ENCODE results near the gene TRDMT1. TPM values are rescaled to one million over a fixed set of nuclear protein-coding genes. Genes with fewer than 3 reads are reported as not detected.

The TRDMT1 gene
- total RNA-seq, 1 donor from 2014 or later = 5.9 TPM

DNA sequence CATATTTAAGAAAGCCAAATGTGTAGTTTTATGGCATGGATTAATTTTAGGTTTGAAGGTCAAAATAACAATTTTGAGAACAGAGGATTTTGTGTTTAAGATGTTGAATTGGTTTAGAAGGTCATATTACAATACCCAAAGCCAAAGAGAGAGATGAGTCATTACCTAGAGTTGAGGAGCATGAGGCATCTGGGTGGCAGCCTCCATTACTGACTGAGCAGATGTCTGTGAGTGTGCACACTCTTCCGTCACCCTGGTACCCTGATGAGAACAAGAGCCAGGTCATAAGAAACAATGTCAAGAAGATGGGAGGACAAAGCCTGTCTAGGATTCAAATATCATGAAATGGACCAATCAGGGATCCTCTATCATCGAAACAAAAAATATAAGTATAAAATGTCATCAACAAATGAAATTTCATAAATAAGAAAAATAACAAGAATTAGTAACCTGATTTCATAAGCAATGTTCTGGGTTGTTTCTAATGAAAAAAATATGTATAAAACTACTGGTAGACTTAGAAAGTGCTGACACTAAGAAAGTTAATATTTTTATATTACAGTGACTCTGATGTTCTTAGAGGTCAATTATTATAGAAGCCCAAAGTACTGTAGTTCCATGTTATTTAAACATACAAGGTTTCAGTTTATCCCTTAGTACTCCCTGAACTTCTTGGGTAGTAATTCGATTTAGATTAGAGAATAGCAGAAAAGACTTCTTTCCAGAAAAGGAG is 91.8 kb downstream of the TRDMT1 start:
- Mint-ChIP-seq H3K4me1 (ENCODE audit: low read depth, unreplicated experiment) (peaks cover 10% of the 10 kb centered on the region), H3K9me3 (ENCODE audit: unreplicated experiment) (no peaks in the 10 kb centered on the region), H3K4me3 (ENCODE audit: unreplicated experiment) (no peak overlapping the region), H3K36me3 (ENCODE audit: low read depth, unreplicated experiment) (no peaks in the 10 kb centered on the region), H3K27ac (ENCODE audit: unreplicated experiment) (peak overlapping the region; percentile 77), H3K27me3 (ENCODE audit: low read depth, unreplicated experiment) (no peaks in the 10 kb centered on the region)
- H3K36me3 ChIP-seq (ENCODE audit: insufficient read depth, low read length) = no peaks in the 10 kb centered on the region
- no peaks in the 10 kb centered on the region for H4K20me1 ChIP-seq (ENCODE audit: insufficient read depth, low read length)
- H3K27ac ChIP-seq (ENCODE audit: low read depth, low read length) = no peak overlapping the region
- no peak for TF ChIP-seq CTCF (IDR thresholded peaks at IDR 0.05; ENCODE audit: insufficient read depth, low read depth, low read length)
- DNase-seq (ENCODE audit: low read depth) = peak; percentile 76
- H3K9me3 ChIP-seq (ENCODE audit: insufficient read depth, low read depth, low read length) = no peaks in the 10 kb centered on the region
- H3K9ac ChIP-seq (ENCODE audit: low read length) = no peak overlapping the region
- H3K4me3 ChIP-seq (ENCODE audit: insufficient read depth, low read depth, low read length) = no peak overlapping the region
- no peaks in the 10 kb centered on the region for H3K79me2 ChIP-seq (ENCODE audit: insufficient read depth, low read length)
- H2AFZ ChIP-seq (ENCODE audit: low read depth, low read length) = no peak overlapping the region
- H3K4me1 ChIP-seq (ENCODE audit: insufficient read depth, low read length) = peaks cover 6% of the 10 kb centered on the region
- FAIRE-seq = peak; percentile 60
- peak overlapping the region; percentile 20 for H3K4me2 ChIP-seq (ENCODE audit: low read length)
- no peaks in the 10 kb centered on the region for H3K27me3 ChIP-seq (ENCODE audit: insufficient read depth, low read length)

- TF ChIP-seq EZH2 (IDR thresholded peaks at IDR 0.05; ENCODE audit: insufficient read depth, low read length) (no peak), CTCF (IDR thresholded peaks at IDR 0.05; ENCODE audit: insufficient read depth, low read depth, low read length) (no peak)
- H3K4me1 Mint-ChIP-seq (ENCODE audit: low read depth, unreplicated experiment) = peaks cover 10% of the 10 kb centered on the region
- H3K27me3 Mint-ChIP-seq (ENCODE audit: low read depth, unreplicated experiment) = no peaks in the 10 kb centered on the region
- Histone ChIP-seq H3K27ac (ENCODE audit: low read depth, low read length) (no peak overlapping the region), H3K79me2 (ENCODE audit: insufficient read depth, low read length) (no peaks in the 10 kb centered on the region), H3K9ac (ENCODE audit: low read length) (no peak overlapping the region), H2AFZ (ENCODE audit: low read depth, low read length) (no peak overlapping the region), H3K36me3 (ENCODE audit: insufficient read depth, low read length) (no peaks in the 10 kb centered on the region), H3K27me3 (ENCODE audit: insufficient read depth, low read length) (no peaks in the 10 kb centered on the region), H4K20me1 (ENCODE audit: insufficient read depth, low read length) (no peaks in the 10 kb centered on the region), H3K4me3 (ENCODE audit: insufficient read depth, low read depth, low read length) (no peak overlapping the region), H3K4me2 (ENCODE audit: low read length) (peak overlapping the region; percentile 20), H3K4me1 (ENCODE audit: insufficient read depth, low read length) (peaks cover 6% of the 10 kb centered on the region), H3K9me3 (ENCODE audit: insufficient read depth, low read depth, low read length) (no peaks in the 10 kb centered on the region)
- no peaks in the 10 kb centered on the region for H3K36me3 Mint-ChIP-seq (ENCODE audit: low read depth, unreplicated experiment)
- FAIRE-seq = no peak
- H3K27ac Mint-ChIP-seq (ENCODE audit: unreplicated experiment) = peak overlapping the region; percentile 77
- H3K4me3 Mint-ChIP-seq (ENCODE audit: unreplicated experiment) = no peak overlapping the region
- H3K9me3 Mint-ChIP-seq (ENCODE audit: unreplicated experiment) = no peaks in the 10 kb centered on the region
- DNase-seq (ENCODE audit: low read depth) = no peak
Measured at GRCh38 chr10:17109046-17109445, 92.4 kb downstream of the TRDMT1 start.

DNA sequence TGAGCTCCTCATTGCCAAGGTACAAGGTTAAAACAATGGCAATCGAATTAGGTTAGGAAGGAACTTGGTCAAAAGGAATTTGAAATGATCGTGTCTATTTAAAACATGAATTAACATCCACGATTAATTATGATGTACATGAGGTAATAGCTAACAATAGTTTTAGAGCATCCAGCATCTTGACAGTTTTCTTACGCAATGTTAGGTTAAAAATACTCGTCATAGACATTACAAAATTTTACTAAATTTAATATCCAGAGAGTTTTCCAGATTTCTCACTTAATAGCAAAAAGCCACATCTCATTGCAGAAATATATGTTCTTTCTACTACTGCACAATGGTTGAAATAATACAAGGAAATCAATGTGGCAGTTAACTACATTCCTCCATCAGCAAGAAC is 94.5 kb downstream of the TRDMT1 start:
- Histone ChIP-seq H3K79me2 (ENCODE audit: insufficient read depth, low read length) (no peaks in the 10 kb centered on the region), H3K27me3 (ENCODE audit: insufficient read depth, low read length) (no peaks in the 10 kb centered on the region), H3K4me1 (ENCODE audit: insufficient read depth, low read length) (peaks cover 6% of the 10 kb centered on the region), H3K9me3 (ENCODE audit: insufficient read depth, low read depth, low read length) (no peaks in the 10 kb centered on the region), H3K36me3 (ENCODE audit: insufficient read depth, low read length) (no peaks in the 10 kb centered on the region), H2AFZ (ENCODE audit: low read depth, low read length) (no peak overlapping the region), H4K20me1 (ENCODE audit: insufficient read depth, low read length) (no peaks in the 10 kb centered on the region), H3K9ac (ENCODE audit: low read length) (no peak overlapping the region), H3K27ac (ENCODE audit: low read depth, low read length) (no peak overlapping the region), H3K4me2 (ENCODE audit: low read length) (no peak overlapping the region), H3K4me3 (ENCODE audit: insufficient read depth, low read depth, low read length) (no peak overlapping the region)
- FAIRE-seq = no peak
- H3K27me3 Mint-ChIP-seq (ENCODE audit: low read depth, unreplicated experiment) = no peaks in the 10 kb centered on the region
- DNase-seq (ENCODE audit: low read depth) = no peak
- H3K4me3 Mint-ChIP-seq (ENCODE audit: unreplicated experiment) = no peak overlapping the region
- TF ChIP-seq EZH2 (IDR thresholded peaks at IDR 0.05; ENCODE audit: insufficient read depth, low read length) (no peak), CTCF (IDR thresholded peaks at IDR 0.05; ENCODE audit: insufficient read depth, low read depth, low read length) (no peak)
- H3K9me3 Mint-ChIP-seq (ENCODE audit: unreplicated experiment) = no peaks in the 10 kb centered on the region
- no peaks in the 10 kb centered on the region for H3K36me3 Mint-ChIP-seq (ENCODE audit: low read depth, unreplicated experiment)
- H3K4me1 Mint-ChIP-seq (ENCODE audit: low read depth, unreplicated experiment) = peaks cover 10% of the 10 kb centered on the region
- no peak overlapping the region for H3K27ac Mint-ChIP-seq (ENCODE audit: unreplicated experiment)
